Erythroblast (primary cell): Measurements from ENCODE around the gene PHF21B.
"Not testable (repeated sequence)": the region's sequence is repeated elsewhere in the genome, so short reads cannot be mapped to it uniquely, and the experiment has no call there.

ENCODE experiments used
- DNase-seq, 2 experiments: peaks; one replicate each; lab custom pipeline; 2025; lab: John Stamatoyannopoulos, UW
- GATA1 ChIP-seq: IDR thresholded peaks from 2 replicates; pipeline ENCODE4 v1.6.1; 2011; ENCODE audit warnings: low read depth, mild to moderate bottlenecking, control low read depth, low read length, moderate library complexity
- POLR2A ChIP-seq: IDR thresholded peaks from 2 replicates; pipeline ENCODE4 v1.6.1; 2011; ENCODE audit warnings: mild to moderate bottlenecking, low read length

PHF21B gene

DNA sequence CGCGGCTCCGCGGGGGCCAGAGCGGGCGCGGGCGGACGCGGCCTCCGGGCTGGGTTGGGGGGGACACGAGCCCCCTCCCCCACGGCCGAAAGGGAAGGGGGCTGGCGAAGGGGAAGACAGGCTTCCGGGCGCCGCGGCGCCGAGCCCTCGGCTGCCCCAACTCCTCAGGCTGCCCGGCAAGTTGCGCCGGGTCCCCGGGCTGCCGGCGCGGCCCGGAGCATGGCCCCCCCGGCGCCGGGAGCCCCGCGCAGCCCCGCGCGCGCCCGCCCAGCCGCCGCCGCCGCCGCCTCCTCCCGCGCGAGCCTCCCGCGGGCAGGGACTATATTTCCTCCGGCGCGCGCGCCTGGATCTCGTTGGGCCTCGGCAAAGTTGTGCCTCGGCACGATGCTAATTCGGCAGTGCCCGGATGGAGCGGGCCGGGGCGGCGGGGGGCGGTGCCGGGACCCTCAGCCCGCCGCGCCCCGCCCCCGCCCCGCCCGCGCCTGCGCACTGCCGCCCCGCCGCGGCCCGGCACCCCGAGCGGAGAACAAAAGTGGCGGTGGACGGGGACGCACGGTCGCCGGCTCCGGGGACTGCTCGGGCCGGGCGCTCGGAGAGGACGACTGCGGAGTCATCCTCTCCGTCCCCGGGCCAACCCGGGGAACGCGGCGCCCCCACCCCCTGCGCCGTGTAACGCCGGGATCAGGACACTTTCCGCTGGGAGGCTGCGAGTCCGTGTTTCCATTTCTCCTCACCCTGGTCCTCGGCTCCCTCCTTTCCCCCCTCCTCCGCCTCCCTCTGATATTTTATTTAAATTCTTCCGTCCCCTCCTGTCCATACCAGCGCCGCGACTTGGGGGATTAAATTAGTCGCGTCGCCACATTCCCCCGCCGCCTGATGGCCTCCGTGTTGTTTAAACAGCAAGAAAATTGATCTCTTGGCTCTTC, at the start of gene PHF21B:
Gene PHF21B, minus strand, starts transcription at position 400 of the 926 bp plus-strand sequence. CDS start 456 bp downstream, outside the sequence.
- DNase-seq = no peak
- no peak for TF ChIP-seq POLR2A
- no peak for TF ChIP-seq GATA1

DNA sequence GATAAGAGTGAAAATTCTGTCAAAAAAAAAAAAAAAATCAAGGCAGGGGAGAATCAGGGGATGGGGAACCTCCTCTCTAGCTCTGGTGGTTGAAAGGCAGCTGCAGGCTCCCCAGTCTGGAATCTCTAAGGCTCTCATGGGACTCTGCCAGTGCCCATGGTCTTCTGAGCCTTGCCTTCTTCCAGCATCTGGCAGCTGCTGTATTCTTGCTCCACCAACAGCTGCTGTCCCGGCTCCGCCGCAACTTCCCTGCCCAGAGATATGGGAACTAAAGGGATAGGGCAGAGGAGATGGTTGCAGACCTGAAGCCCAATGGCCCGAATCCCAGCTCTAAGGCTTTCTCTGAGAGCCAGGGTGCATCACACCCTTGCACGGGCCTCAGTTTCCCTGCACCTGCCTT, 49.5 kb upstream of the PHF21B start:
- no peak for DNase-seq
- TF ChIP-seq POLR2A (no peak), GATA1 (no peak)

DNA sequence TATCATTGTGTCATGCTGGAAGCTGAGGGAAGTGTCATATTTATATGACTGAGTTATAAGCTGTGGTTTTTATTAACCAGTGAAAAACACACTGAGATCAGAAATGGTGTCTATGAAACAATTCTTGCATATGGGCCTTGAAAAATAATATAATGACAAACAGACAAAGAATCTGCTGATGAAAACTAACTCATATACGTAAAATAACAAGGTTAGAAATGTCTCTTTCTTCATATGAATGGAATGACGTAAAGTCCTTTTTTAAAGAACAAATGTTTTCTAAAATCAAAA, 48.8 kb upstream of the PHF21B start:
- TF ChIP-seq POLR2A = no peak
- no peak for TF ChIP-seq GATA1

DNA sequence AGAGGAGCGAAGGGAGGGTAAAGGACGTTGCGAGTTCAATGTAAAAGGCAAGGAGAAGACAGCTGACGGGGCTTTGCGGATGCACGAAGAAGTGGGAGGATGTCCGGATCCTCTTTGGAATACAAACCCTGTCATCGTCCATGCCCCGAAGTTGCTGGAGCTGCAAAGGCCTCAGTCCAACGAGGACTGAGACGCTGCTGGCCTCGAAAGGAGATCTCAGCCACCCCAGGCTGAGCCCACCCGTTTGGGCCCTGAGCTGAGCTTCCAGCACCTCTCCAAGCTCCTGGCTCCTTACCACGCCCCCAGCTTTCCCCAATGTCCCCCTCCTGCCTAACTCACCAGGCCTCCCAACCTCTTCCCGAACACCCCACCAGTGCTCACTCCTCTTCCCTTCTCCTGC, 46.1 kb upstream of the PHF21B start:
- TF ChIP-seq GATA1 = no peak
- no peak for TF ChIP-seq POLR2A
- no peak for DNase-seq

More for the DNA sequence above, 48.8 kb upstream of the PHF21B start:
- no peak for DNase-seq

DNA sequence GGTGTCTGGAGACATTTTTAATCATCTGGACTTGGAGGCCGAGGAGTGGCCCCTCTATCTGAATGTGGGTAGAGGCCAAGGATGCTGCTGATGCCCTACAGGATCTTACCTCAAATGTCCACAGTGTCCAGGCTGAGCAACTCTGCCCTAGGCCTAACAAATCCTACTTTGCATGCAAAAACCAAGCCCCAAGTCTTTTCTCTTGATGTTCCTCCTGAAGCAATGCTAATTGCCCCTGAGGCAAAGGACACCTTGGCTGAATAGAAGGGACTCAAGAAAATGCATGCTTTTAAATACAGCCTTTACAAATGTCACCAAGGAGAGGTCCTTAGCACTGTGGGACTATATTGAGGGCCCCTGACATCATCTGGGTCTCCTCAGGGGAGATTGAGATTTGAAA, 43.8 kb upstream of the PHF21B start:
- TF ChIP-seq POLR2A (no peak), GATA1 (no peak)
- no peak for DNase-seq

DNA sequence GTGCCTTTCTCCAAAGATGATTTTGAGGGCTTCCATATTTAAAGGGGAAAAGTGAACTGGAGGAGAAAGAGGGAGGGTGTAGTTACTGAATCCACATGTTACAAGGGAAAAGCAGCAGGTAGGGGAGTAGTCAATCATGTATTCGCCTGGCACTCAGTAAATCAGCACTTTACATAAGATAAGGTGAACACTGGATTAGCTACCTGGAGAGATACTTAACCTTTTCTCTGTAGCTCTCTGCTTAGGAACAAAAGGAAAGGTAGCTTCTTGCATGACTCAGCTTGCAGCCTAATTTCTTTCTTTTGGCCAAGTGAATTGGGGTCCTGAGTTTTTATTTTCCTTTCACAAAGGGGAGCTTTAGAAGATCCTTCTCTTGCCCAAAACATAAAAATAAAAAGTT, 43.3 kb upstream of the PHF21B start:
- no peak for DNase-seq
- TF ChIP-seq POLR2A = no peak
- no peak for TF ChIP-seq GATA1

DNA sequence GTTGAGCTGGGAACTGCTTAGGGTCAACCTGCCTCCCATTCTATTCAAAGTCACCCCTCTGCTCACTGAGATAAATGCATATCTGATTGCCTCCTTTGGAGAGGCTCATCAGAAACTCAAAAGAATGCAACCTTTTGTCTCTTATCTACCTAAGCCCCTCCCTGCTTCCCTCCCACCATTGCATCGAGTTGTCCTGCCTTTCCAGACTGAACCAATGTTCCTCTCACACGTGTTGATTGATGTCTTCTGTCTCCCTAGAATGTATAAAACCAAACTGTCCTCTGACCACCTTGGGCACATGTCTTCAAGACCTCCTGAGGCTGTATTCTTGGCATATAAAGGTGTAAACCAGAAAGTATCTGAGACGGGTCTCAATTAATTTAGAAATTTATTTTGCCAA, 42.9 kb upstream of the PHF21B start:
- DNase-seq = not testable (repeated sequence)

DNA sequence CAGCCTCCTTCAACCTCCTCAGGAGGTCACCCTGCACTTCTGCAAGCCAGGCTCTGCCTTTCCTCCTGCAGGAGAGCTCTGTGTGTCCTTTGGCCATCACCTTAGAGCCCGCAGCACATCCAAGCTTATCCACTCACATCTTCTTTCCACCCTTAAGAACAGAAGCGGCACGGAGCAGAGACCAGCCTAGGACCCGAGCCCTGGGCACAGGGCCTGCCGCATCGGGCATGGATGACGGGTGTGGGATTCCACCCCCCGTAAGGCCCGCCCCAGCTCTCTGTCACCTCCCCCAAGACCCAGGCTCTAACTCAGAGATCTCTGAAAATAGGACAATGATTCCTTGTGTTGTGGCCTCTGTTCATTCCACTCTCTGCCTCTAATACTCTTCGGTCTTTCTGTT, 42.1 kb upstream of the PHF21B start:
- no peak for DNase-seq
- TF ChIP-seq POLR2A = no peak
- no peak for TF ChIP-seq GATA1

DNA sequence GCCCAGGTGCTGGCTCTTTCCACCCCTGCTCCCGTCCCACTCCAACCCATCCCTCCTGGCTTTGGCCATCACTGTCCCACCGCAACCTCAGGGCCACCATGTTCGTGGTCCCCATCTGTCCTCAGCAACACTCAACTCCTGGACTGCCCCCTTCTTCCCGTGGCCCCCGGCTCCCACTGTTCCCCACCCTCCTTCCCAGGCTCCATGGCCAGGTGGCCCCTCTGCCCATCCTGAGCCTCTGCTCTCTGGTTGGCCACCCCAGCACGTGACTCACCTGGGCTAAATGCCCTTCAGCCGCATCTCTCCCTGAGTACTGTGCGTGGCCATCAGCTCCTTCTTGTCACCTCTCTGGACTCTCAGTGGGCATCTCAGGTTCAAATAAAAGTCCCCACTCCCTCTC, 41.6 kb upstream of the PHF21B start:
- DNase-seq = no peak
- TF ChIP-seq POLR2A (no peak), GATA1 (no peak)

DNA sequence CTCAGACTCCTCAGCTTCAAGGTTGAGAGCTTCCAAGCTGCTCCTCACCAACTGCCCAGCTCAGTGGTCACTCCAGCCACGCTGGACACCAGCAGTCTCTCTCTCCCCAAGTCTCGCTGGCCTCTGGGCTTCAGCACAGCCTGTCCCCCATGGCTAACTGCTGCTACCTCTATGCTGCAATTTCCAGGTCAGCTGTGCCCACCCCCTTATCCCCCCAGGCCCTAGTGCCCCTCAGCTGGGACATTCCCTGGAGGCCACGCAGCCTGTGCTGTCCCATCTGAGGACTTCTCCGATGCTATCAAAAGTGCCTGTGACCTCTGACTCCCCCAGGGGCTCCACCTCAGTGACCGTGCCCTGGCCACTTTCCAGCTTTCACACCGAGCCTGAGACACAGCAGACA, 37.5 kb upstream of the PHF21B start:
- no peak for DNase-seq

DNA sequence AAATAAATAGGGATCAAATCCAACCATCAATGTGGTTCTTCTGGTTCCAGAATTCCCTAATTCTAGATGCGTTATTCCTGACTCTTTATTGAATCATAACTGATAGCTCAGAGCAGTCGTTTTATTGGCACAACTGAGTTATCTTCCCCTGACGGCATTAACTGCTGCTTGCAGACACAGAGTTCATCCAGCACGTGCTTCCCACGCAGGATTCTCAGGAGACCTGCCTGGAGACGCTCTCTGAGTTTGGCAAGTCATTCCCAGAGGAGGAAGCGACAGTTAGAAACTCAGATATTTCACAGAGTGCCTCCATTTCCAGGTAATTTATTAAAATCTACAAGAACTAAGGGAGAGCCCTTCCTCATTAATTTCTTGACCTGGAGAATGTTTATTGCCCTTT, 35.4 kb upstream of the PHF21B start:
- TF ChIP-seq POLR2A (no peak), GATA1 (no peak)
- no peak for DNase-seq

More for the DNA sequence above, 37.5 kb upstream of the PHF21B start:
- TF ChIP-seq POLR2A (no peak), GATA1 (no peak)

DNA sequence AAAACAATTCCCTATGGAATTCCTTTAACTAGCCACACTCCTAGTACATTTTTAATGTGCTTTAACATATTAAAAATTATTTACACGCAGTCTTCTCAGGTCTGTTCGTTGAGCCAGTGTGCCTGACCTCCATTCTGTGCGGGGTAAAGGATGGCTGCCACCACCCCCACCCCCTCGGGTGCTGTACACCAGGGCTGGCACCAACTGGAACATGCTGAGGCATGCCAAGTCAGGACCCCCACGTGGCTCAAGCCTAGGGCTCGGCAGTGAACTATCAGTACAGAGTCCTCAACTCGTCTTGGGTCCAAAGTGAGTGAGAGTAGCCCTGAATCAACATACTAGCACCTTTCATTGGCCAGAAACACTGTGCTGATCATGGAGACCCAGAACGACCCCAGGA, 32.5 kb upstream of the PHF21B start:
- TF ChIP-seq POLR2A (no peak), GATA1 (no peak)
- DNase-seq = no peak

DNA sequence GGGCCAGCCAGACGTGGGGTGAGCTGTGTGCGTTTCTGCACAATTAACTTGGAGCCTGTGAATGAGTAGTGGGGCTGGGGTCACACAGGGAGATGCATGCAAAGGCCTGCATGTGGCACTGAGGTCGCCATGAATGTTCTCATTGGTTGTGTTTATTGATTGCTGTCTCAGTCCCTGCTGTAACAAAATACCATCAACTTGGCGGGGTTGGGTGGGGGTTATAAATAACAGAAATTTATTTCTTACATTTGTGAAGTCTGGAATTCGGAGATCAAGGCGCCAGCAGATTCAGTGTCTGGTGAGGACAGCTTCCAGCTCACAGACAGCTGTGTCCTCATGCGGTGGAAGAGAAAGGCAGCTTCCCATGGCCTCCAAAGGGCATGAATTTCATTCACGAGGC, 29.3 kb upstream of the PHF21B start:
- no peak for TF ChIP-seq GATA1
- TF ChIP-seq POLR2A = no peak
- DNase-seq = no peak

DNA sequence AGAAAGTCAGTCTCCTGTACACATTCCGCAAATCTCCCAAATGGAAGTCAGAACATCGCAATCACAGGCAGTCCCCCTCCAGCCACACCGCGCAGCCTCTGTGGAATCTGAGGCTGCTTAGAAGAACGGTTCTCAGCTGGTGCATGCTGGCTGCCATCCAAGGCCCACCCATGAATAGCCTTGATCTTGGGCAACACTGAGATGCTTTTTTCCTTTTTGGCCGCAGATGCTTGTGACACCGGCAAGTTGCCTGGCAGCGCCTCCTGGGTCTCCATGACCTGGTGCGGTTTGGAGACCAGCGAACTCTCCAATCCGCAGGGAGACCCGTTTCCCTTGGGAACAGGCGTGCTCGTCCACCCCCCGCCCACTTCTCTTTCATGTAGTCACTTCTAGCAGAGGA, 26.3 kb upstream of the PHF21B start:
- no peak for DNase-seq
- no peak for TF ChIP-seq GATA1

DNA sequence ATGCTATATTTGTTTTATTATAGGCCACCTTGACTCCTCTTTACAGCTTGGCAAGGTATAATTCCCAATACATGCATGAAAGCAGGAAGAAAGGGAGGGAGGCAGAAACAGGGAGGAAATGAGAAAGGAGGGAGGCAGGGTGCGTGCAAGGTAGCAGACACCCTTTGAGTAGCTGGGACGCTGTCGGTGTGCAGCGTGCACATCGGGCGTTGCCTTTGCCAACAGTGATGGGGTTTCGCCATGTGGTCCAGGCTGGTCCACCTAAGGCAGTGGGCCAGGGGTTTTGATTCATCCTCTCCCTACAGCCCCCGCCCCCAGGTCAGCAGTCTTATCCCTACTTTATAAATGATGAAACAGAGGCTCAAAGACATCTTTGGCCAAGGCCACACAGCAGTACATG, 25.0 kb upstream of the PHF21B start:
- TF ChIP-seq GATA1 (no peak), POLR2A (no peak)
- DNase-seq = no peak

DNA sequence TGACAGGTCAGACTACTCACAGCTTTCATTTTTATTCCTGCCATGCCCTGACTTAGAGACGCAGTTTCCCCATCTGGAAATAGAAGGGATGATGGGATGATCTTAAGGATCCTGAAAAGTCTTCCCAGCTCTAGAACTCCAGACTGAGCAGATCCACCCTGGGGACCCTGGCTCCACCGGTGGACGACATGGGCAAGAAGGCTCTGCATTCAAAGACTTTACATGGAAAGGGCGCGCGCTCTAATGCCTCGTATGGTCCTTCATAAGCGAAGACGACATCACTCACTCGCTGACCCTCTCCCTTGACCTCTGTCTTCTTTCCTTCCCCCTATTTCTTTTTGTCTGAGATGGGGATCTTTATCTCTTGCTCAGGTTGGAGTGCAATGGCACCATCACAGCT, 24.4 kb upstream of the PHF21B start:
- no peak for DNase-seq
- TF ChIP-seq POLR2A (no peak), GATA1 (no peak)

DNA sequence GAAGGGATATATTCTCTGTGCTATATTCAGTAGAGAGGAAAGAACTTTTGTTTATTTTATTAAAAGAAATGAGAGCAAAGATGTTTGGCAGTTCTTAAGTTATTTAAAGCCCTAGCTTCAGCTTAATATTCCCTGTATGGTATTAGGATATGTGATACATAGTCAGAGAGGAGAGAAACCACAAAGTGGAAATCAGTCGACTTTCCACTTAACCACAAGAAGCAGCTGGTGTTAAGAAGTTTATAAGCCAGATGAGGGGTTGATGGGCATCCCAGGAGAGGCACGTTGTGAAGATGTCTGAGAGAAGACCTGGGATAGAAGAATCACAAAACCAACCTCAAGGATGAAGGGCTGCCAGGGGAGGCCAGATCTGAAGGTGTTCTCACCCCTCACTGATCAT, 23.3 kb upstream of the PHF21B start:
- no peak for DNase-seq
- TF ChIP-seq GATA1 (no peak), POLR2A (no peak)
